Skeletal muscle satellite cell (primary cell): Measurements from ENCODE around the gene TMUB2.

Source experiments
- H3K27me3 ChIP-seq: 2 replicates; pipeline ENCODE4 v1.7.0; 2013; ENCODE audit warnings: low read length; ENCODE audit not compliant: control insufficient read depth, insufficient read depth
- H3K36me3 ChIP-seq: 2 replicates; pipeline ENCODE4 v1.7.0; 2013; ENCODE audit warnings: mild to moderate bottlenecking, control low read depth, low read length; ENCODE audit not compliant: insufficient read depth
- H3K4me1 ChIP-seq: 2 replicates; pipeline ENCODE4 v1.7.0; 2013; ENCODE audit warnings: low read length; ENCODE audit not compliant: control insufficient read depth, insufficient read depth
- H3K4me2 ChIP-seq: 2 replicates; pipeline ENCODE4 v1.7.0; 2013; ENCODE audit warnings: mild to moderate bottlenecking, low read length
- H3K4me3 ChIP-seq: 2 replicates; pipeline ENCODE4 v1.7.0; 2013; ENCODE audit warnings: low read length
- H3K9ac ChIP-seq: 2 replicates; pipeline ENCODE4 v1.7.0; 2013; ENCODE audit warnings: mild to moderate bottlenecking, low read depth, low read length, moderate library complexity
- H3K9me3 ChIP-seq: replicated peaks from 2 replicates; pipeline ENCODE4 v1.7.0; 2013; ENCODE audit warnings: mild to moderate bottlenecking, control low read depth, low read length

The TMUB2 gene

GRCh38 chr17:44207743-44208142 is 21.0 kb downstream of the TMUB2 start:
- Histone ChIP-seq H3K36me3 (peaks cover 52% of the 10 kb centered on the region), H3K4me2 (no peak overlapping the region), H3K9ac (no peak overlapping the region), H3K4me1 (peaks cover 56% of the 10 kb centered on the region), H3K27me3 (no peaks in the 10 kb centered on the region), H3K9me3 (no peaks in the 10 kb centered on the region), H3K4me3 (no peak overlapping the region)

GRCh38 chr17:44209786-44210341 is 23.1 kb downstream of the TMUB2 start:
- Histone ChIP-seq H3K4me3 (no peak overlapping the region), H3K9ac (peak overlapping the region; percentile 43), H3K36me3 (peaks cover 71% of the 10 kb centered on the region), H3K4me1 (peaks cover 37% of the 10 kb centered on the region), H3K4me2 (peak overlapping the region; percentile 53), H3K27me3 (no peaks in the 10 kb centered on the region), H3K9me3 (no peaks in the 10 kb centered on the region)

GRCh38 chr17:44210342-44211192 is 23.8 kb downstream of the TMUB2 start:
- Histone ChIP-seq H3K9me3 (no peaks in the 10 kb centered on the region), H3K36me3 (peaks cover 78% of the 10 kb centered on the region), H3K9ac (peak overlapping the region; percentile 43), H3K4me3 (no peak overlapping the region), H3K27me3 (no peaks in the 10 kb centered on the region), H3K4me2 (peak overlapping the region; percentile 53), H3K4me1 (peaks cover 35% of the 10 kb centered on the region)

- peaks cover 82% of the 10 kb centered on the region for H3K36me3 ChIP-seq
- H3K4me1 ChIP-seq, result peaks cover 35% of the 10 kb centered on the region
- no peak overlapping the region for H3K9ac ChIP-seq
- H3K9me3 ChIP-seq, result no peaks in the 10 kb centered on the region
- H3K4me2 ChIP-seq, result no peak overlapping the region
- no peaks in the 10 kb centered on the region for H3K27me3 ChIP-seq
- H3K4me3 ChIP-seq, result no peak overlapping the region
Measured at GRCh38 chr17:44211281-44212265, 24.8 kb downstream of the TMUB2 start.

GRCh38 chr17:44212507-44213402 is 26.0 kb downstream of the TMUB2 start:
- peaks cover 46% of the 10 kb centered on the region for H3K4me1 ChIP-seq
- H3K9me3 ChIP-seq, result no peaks in the 10 kb centered on the region
- H3K4me2 ChIP-seq, result no peak overlapping the region
- H3K27me3 ChIP-seq, result no peaks in the 10 kb centered on the region
- H3K9ac ChIP-seq, result no peak overlapping the region
- peaks cover 80% of the 10 kb centered on the region for H3K36me3 ChIP-seq
- H3K4me3 ChIP-seq, result no peak overlapping the region

GRCh38 chr17:44213403-44214229 is 26.8 kb downstream of the TMUB2 start:
- H3K4me3 ChIP-seq, result no peak overlapping the region
- H3K4me1 ChIP-seq, result peaks cover 42% of the 10 kb centered on the region
- H3K36me3 ChIP-seq, result peaks cover 72% of the 10 kb centered on the region
- H3K4me2 ChIP-seq, result no peak overlapping the region
- no peaks in the 10 kb centered on the region for H3K27me3 ChIP-seq
- H3K9me3 ChIP-seq, result no peaks in the 10 kb centered on the region
- H3K9ac ChIP-seq, result no peak overlapping the region

GRCh38 chr17:44214230-44214494 is 27.4 kb downstream of the TMUB2 start:
- Histone ChIP-seq H3K9ac (no peak overlapping the region), H3K9me3 (no peaks in the 10 kb centered on the region), H3K4me1 (peaks cover 36% of the 10 kb centered on the region), H3K27me3 (no peaks in the 10 kb centered on the region), H3K36me3 (peaks cover 67% of the 10 kb centered on the region), H3K4me3 (no peak overlapping the region), H3K4me2 (no peak overlapping the region)

- H3K4me3 ChIP-seq, result no peak overlapping the region
- no peaks in the 10 kb centered on the region for H3K27me3 ChIP-seq
- H3K9ac ChIP-seq, result no peak overlapping the region
- no peak overlapping the region for H3K4me2 ChIP-seq
- H3K9me3 ChIP-seq, result no peaks in the 10 kb centered on the region
- peaks cover 59% of the 10 kb centered on the region for H3K36me3 ChIP-seq
- H3K4me1 ChIP-seq, result peaks cover 29% of the 10 kb centered on the region
Measured at GRCh38 chr17:44214896-44215295, 28.1 kb downstream of the TMUB2 start.

GRCh38 chr17:44216173-44216572 is 29.4 kb downstream of the TMUB2 start:
- no peaks in the 10 kb centered on the region for H3K9me3 ChIP-seq
- H3K9ac ChIP-seq, result no peak overlapping the region
- H3K4me1 ChIP-seq, result peaks cover 18% of the 10 kb centered on the region
- peaks cover 52% of the 10 kb centered on the region for H3K36me3 ChIP-seq
- no peak overlapping the region for H3K4me3 ChIP-seq
- H3K27me3 ChIP-seq, result no peaks in the 10 kb centered on the region
- no peak overlapping the region for H3K4me2 ChIP-seq

- Histone ChIP-seq H3K36me3 (peaks cover 47% of the 10 kb centered on the region), H3K27me3 (no peaks in the 10 kb centered on the region), H3K4me2 (peak overlapping the region; percentile 97), H3K4me3 (no peak overlapping the region), H3K9me3 (no peaks in the 10 kb centered on the region), H3K9ac (no peak overlapping the region), H3K4me1 (peaks cover 17% of the 10 kb centered on the region)
Measured at GRCh38 chr17:44216694-44217093, 29.9 kb downstream of the TMUB2 start.
